AG04449 (cell line): ENCODE data around the gene MBLAC1.

Experiments
- CTCF ChIA-PET: fragments of 350-600 bp; formaldehyde crosslinking; extraction: SDS; loops from one replicate; lab custom pipeline; 2021; ENCODE audit warnings: antibody characterized with exemption; lab: Yijun Ruan, JAX
- POLR2A ChIA-PET: fragments of 400-600, 350-600 bp; formaldehyde crosslinking; extraction: SDS; loops from one replicate; lab custom pipeline; 2020; ENCODE audit warnings: antibody characterized with exemption, inconsistent platforms; lab: Yijun Ruan, JAX
- DNase-seq: peaks from one replicate; pipeline ENCODE4 v3.0.0-alpha.2; 2010; ENCODE audit warnings: low read depth, low spot score
- H3K4me3 ChIP-seq: 2 replicates; pipeline ENCODE4 v1.5.1; 2011; ENCODE audit warnings: low read depth, mild to moderate bottlenecking, control low read depth, low read length
- TF ChIP-seq, protein P1 (sequence below): IDR thresholded peaks from one replicate; pipeline ENCODE4 v1.5.1; 2011; ENCODE audit warnings: mild to moderate bottlenecking, moderate library complexity, low read length, control low read depth, inconsistent platforms; ENCODE audit not compliant: insufficient read depth; ENCODE audit errors: missing control alignments

Gene MBLAC1

DNA sequence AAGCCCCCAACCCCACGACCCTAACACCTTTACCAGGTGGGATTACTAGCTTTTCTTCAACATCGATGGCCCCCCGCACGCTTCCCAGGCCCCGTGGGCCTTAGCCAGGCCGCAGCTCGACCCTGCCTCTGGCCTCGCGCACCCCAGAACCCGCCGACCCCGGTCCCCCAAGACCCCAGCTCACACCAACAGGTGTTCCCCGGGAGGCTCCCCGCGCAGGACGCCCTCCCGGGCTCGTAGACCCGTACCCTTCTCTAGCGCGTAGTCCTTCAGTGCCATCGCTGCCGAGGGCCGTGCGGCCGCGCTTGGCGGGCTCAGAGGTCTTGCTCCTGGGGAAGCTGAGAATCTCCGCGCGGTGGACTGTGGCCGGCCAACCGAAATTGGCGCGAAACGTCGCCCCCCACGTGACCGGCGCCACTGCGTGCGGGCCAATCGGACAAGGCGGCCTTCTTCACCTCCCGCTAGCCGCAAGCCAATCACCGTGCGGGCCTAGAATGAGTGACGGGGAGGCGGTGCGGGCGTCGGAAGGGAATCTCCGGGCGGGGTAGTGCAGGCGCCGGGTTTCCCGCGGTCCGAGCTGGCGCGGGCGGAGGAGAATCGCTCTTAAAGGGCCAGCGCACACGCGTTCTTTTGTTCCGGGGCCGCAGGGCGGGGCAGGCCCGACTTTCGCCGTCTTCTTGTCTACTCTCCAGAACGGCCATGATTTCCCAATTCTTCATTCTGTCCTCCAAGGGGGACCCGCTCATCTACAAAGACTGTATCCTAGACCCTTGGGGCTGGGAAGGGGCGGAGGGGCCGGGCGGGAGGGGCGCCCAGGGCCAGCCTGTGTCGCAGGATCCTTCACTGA, 25.5 kb upstream of the MBLAC1 start, which contains the start of the genes AP4M1 and MCM7:
TSS of gene AP4M1 (plus strand) at position 628 of the 847 bp plus-strand sequence. CDS start at position 700, 72 bp downstream.
TSS of gene MCM7 (minus strand) at position 382 of the 847 bp plus-strand sequence. CDS start at position 279, 103 bp downstream.
- ChIA-PET POLR2A (interaction anchor here (0.6 to 2.2 kb wide), 10 partner anchors 9 to 66 kb away, joined by 3 to 14 read pairs (median 5); partner anchors contain the start of genes COPS6 and MBLAC1), CTCF (interaction anchor here (0.8 to 1.6 kb wide), 10 partner anchors 13 to 109 kb away, joined by 3 to 7 read pairs (median 4); no protein-coding TSS in a partner anchor)
- H3K4me3 ChIP-seq = peak within 1 kb of the TSS; percentile 83
- TF ChIP-seq, protein P1, sequence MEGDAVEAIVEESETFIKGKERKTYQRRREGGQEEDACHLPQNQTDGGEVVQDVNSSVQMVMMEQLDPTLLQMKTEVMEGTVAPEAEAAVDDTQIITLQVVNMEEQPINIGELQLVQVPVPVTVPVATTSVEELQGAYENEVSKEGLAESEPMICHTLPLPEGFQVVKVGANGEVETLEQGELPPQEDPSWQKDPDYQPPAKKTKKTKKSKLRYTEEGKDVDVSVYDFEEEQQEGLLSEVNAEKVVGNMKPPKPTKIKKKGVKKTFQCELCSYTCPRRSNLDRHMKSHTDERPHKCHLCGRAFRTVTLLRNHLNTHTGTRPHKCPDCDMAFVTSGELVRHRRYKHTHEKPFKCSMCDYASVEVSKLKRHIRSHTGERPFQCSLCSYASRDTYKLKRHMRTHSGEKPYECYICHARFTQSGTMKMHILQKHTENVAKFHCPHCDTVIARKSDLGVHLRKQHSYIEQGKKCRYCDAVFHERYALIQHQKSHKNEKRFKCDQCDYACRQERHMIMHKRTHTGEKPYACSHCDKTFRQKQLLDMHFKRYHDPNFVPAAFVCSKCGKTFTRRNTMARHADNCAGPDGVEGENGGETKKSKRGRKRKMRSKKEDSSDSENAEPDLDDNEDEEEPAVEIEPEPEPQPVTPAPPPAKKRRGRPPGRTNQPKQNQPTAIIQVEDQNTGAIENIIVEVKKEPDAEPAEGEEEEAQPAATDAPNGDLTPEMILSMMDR = no peak
- peak; percentile 87 for DNase-seq

DNA sequence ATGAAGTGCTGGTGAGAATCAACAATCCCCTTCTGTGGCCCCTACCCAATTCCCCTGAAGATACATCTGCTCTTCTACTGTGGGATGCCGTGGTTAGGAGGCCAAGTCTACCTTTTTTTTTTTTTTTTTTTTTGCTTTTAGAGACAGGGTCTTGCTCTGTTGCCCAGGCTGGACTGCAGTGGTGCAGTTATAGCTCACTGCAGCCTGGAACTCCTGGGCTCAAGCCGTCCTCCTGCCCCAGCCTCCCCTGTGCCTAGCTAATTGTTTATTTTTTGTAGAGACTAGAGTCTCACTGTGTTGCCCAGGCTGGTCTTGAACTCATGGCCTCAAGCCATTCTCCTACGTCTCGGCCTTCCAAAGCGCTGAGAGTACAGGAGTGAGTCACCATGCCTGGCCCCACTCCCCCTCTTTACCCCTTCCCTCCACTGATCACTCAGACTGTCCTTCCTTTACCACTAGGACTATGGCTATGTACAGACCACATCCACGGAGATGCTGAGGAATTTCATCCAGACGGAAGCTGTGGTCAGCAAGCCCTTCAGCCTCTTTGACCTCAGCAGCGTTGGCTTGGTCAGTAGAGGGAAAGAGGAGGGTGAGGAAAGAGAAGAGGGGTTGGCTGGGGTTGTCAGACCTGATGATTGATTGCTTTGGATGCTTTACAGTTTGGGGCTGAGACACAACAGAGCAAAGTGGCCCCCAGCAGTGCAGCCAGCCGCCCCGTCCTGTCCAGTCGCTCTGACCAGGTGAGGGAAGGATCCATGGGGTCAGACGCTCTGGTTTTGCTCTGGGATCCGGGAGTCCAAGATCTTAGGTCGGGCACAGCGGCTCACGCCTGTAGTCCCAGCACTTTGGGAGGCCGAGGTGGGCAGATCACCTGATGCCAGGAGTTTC, 23.6 kb upstream of the MBLAC1 start:
- ChIA-PET CTCF (interaction anchor here (0.7 to 1.6 kb wide), 2 partner anchors 109 to 111 kb away, joined by 3 to 4 read pairs; no protein-coding TSS in a partner anchor), POLR2A (interaction anchor here (1.8 kb wide), 1 partner anchor 22 kb away, joined by 5 read pairs; no protein-coding TSS in a partner anchor)
- TF ChIP-seq, protein P1 = no peak
- no peak overlapping the region; the same call in 1 of the 2 replicates for H3K4me3 ChIP-seq
- no peak for DNase-seq

DNA sequence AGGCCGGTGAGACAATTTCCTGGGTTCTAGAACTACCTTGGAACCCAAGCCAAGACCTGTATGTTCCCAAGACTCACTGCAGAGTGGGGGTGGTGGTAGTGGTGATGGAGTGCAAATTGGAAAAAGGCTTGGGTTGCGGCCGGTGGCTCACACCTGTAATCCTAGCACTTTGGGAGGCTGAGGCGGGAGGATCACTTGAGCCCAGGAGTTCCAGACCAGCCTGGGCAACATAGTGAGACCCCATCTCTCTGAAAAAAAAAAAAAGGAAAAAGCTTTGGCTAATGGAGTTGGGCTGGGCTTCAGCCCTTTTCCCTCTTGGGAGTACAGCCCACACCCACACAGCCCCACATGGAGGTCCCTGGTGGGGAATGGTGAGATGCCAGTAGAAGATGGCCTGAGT, 21.2 kb upstream of the MBLAC1 start:
- POLR2A ChIA-PET = no interaction called here
- CTCF ChIA-PET = interaction anchor here (0.8 kb wide), 1 partner anchor 25 kb away, joined by 3 read pairs; no protein-coding TSS in a partner anchor
- no peak overlapping the region for H3K4me3 ChIP-seq
- DNase-seq = no peak
- TF ChIP-seq, protein P1 = no peak

DNA sequence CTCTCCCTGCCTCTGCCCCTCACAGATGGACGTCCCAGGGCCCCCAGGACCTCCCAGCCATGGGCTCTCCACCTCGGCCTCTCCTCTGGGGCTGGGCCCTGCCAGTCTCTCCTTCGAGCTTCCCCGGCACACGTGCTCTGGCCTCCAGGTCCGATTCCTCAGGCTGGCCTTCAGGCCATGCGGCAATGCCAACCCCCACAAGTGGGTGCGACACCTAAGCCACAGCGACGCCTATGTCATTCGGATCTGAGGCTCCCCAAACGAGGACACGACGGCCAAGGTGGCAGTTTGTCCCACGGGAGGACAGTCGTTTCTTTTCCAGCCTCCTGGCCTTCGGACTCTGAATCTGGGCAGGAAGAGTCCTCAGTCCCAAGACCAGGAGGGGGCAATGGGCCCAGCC, 20.1 kb upstream of the MBLAC1 start:
- ChIA-PET POLR2A (no interaction called here), CTCF (interaction anchor here (0.9 kb wide), 1 partner anchor 24 kb away, joined by 3 read pairs; no protein-coding TSS in a partner anchor)
- H3K4me3 ChIP-seq = no peak overlapping the region
- DNase-seq = no peak
- TF ChIP-seq, protein P1 = no peak

DNA sequence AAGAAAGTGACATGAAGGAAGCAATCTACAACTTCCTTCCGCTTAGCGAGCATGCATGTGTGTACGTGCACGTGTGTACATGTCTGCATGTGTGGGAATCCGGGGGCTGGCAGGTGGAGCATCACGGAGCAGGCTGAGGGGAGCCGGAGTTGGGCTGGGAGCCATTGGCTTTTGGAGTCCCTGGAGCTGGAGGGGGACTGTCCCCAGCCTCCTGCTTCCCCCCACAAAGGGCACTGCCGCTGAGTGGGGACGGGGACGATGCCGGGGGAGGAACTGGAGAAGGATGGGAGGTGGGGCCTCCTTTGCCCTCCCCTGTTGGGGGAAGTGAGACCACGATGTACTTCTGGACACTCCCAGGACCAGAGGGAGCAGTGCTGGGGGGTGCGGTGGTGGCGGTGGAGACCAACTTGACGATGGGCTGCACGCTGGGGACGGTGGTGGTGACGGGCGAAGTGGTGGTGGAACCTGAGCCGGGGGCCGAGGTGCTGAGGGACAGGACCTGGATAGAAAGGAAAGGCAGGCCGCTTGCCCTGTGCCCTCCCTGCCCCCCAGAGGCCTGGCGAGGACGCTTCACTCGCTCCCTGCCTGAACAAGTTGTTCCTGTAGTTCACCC, 19.5 kb upstream of the MBLAC1 start:
- CTCF ChIA-PET = no interaction called here
- TF ChIP-seq, protein P1 = no peak
- POLR2A ChIA-PET = no interaction called here
- no peak for DNase-seq
- H3K4me3 ChIP-seq = no peak overlapping the region
